Forelimb muscle (tissue), 1 donor: Measurements from ENCODE around the gene ZSWIM4. TPM values are rescaled to one million over a fixed set of nuclear protein-coding genes. Genes with fewer than 3 reads are reported as not detected.
"Not testable (repeated sequence)": the region's sequence is repeated elsewhere in the genome, so short reads cannot be mapped to it uniquely, and the experiment has no call there.

Source experiments
- DNase-seq: peaks from one replicate; pipeline ENCODE4 v3.0.0-alpha.2; 2013; ENCODE audit warnings: low read depth
- polyA plus RNA-seq: library from polyadenylated mRNA; unstranded; fragments of 120-200 nt; gene quantifications from one replicate; pipeline ENCODE4 v1.2.1, GENCODE V29; 2013; ENCODE audit not compliant: insufficient read length

Gene ZSWIM4
- polyA plus RNA-seq, 1 donor: 2.9 TPM

DNA sequence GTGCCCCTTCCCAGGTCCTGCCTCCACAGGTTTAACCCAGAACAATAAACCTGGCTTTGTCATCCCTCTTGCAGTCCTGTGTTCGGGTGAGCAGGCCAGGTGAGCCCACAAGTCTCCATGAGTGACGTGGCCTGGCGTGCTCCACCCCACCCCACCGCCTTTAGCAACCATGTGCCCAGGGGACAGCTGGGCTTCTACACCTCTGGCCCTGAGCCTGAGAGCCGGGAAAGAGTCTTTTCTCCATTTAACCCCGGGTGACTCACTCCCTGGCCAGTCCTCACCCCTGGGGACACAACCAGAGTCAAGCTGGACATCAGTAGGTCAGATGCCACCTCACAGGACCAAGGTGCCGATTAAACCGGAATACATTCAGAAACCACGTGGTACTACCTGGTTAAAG is 16.8 kb upstream of the ZSWIM4 start:
- DNase-seq: no peak

DNA sequence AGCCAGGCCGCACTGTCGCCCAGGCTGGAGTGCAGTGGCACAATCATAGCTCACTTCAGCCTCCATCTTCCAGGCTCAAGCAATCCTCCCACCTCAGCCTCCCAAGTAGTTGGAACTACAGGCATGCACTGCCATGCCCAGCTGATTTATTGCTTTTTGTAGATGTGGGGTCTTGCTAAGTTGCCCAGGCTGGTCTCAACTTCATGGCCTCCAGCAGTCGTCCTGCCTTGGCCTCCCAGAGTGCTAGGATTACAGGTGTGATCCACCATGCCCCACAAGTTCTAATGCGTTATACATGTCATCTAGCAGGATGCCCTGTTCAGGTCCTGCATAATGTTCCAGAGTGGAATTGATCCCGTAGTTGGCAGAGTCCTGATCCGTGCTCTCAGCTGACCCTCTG is 16.4 kb upstream of the ZSWIM4 start:
- no peak for DNase-seq

GRCh38 chr19:13779794-13780193 is 15.4 kb upstream of the ZSWIM4 start:
- DNase-seq: not testable (repeated sequence)

DNA sequence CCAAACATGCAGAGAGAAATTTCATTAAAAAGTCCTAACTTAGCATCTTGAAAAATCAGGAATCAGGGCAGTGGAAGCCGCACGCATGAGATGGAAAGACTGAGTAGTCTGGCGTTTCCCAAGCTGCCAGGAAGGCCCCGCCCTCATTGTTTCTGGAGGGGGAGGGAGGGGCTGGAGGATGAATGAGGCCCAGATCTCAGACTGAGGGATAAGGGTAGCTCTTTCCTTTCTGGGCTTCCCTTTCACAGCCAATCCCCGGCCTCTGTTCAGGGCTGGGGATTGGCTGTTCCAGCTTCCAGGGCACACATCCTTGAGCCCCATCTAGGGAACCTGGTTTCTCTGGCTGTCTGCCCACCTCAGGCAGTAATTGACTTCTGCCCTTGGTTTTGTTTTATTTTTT is 13.7 kb upstream of the ZSWIM4 start:
- DNase-seq: no peak

DNA sequence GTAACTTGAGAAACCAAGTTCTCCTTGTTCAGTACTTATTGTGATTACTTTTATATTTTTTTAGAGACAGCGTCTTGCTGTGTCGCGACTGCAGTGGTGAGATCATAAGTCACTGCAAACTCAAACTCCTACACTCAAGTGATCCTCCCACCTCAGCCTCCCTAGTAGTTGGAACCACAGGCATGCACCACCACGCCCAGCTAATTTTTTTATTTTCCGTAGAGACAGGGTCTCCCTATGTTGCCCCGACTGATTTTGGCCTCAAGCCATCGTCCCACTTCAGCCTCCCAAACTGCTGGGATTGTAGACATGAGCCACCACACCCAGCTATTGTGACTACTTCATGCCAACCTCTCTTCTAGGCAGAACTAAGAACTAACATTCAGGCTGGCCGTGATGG is 12.7 kb upstream of the ZSWIM4 start:
- DNase-seq: no peak

GRCh38 chr19:13783565-13784500 is 11.4 kb upstream of the ZSWIM4 start:
- no peak for DNase-seq

DNA sequence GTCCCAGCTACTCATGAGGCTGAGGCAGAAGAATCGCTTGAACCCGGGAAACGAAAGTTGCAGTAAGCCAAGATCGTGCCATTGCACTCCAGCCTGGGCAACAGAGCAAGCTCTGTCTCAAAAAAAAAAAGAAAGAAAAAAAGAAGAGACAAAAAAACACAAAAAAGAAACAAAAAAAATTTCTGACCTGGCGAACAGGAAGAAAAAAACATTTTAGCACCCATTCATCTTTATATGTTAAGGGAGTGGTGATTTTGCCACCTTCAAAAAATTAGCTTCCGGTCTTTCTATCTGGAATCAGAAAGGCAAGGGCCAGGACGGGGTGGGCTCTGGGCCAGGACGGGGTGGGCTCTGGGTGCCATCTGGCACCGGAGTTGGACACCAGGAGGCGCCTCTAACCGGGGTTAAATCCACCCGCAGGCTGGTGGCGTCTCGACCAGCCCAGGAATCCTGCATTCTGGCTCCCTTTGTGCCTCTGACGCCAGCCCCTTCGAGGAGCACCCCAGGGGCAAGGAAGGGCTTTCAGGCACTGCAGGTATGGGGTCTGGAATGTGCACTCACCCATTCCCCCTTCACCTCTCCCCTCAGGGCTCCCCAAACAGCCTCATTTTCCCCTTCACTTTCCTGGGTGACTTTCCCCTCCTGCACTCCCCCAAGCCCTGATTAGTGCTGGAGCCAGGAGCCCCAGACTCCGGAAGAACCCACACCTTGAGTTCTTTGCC is 10.4 kb upstream of the ZSWIM4 start:
- DNase-seq: no peak

DNA sequence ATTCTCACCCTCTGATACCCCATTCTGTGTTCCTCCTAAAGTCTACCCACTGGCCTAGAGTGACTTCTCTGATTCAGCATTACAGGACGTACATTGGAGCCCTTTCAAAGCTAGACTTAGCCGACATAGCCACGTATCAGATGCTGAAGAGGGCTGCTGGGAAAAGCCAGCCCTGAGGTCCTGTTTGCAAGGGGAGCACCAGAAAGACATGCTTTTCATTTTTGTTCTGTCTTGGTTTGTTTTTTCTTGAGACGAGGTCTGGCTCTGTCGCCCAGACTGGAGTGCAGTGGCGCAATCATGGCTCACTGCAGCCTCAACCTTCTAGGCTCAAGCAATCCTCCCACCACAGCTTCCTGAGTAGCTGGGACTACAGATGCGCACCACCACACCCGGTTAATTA is 6.3 kb upstream of the ZSWIM4 start:
- DNase-seq: no peak

DNA sequence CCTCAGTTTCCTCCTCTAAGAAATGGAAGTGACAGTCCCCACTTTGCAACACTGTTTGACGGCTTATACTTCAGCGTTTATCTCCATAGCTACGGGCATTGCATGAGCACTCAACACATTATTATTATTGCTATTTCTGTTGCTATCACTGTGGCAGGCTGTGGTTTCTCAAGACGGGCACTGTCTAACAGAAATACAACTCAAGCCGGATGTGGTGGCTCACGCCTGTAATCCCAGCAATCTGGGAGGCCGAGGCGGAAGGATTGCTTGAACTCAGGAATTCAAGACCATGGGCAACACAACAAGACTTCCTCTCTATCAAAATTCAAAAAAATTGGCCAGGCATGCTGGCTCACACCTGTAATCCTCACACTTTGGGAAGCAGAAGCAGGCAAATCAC is 4.9 kb upstream of the ZSWIM4 start:
- no peak for DNase-seq

DNA sequence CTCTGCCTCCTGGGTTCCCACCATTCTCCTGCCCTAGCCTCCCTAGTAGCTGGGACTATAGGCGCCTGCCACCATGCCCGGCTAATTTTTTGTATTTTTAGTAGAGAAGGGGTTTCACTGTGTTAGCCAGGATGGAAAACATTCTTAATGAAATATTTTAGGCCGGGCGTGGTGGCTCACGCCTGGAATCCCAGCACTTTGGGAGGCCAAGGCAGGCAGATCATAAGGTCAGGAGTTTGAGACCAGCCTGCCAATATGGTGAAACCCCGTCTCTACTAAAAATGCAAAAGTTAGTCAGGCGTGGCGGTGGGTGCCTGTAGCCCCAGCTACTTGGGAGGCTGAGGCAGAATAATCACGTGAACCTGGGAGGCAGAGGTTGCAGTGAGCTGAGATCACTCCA is 1.9 kb upstream of the ZSWIM4 start:
- not testable (repeated sequence) for DNase-seq

DNA sequence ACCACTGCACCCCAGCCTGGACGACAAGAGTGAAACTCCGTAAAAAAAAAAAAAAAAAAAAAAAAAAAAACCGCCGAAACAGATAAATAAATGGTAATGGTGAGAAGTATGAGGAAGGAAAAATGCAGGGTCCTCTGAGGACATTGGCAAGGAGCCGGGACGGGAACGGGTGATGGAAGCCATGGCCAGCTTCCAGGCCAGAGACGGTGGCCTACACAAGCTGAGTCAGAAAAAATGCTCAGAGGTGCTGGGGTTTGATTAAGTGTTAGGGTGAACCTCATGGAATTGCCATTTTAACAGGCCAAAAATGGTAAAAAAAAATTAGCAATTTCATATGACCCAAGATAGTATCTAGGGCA is 866 bp upstream of the ZSWIM4 start:
- DNase-seq: peak; percentile 45

DNA sequence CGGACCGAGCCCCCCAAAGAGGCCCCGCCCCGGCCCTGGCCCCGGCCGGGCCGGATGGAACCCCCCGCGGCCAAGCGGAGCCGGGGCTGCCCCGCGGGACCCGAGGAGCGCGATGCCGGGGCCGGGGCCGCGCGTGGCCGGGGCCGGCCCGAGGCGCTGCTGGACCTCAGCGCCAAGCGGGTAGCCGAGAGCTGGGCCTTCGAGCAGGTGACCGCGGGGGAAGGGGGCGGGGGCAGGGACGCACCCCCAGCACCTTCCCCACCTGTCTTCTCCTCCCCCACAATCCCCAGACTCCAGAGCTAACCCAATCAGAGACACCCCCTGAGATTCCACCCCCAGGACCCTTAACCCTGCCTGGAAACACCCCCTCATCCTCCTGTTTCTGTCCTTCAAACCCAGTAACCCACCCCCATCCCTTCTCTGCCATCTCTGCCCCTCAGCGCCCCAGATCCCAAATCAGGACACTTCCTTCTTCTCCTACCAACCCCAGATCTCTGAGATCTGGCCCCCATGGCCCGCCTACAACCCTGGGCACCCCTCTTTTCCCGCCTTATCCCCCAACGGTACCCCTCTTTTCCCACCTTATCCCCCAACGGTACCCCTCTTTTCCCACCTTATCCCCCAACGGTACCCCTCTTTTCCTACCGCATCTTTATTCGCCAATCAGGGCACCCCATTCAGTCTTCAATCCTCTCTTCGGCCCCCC is 505 bp downstream of the ZSWIM4 start:
- no peak for DNase-seq

DNA sequence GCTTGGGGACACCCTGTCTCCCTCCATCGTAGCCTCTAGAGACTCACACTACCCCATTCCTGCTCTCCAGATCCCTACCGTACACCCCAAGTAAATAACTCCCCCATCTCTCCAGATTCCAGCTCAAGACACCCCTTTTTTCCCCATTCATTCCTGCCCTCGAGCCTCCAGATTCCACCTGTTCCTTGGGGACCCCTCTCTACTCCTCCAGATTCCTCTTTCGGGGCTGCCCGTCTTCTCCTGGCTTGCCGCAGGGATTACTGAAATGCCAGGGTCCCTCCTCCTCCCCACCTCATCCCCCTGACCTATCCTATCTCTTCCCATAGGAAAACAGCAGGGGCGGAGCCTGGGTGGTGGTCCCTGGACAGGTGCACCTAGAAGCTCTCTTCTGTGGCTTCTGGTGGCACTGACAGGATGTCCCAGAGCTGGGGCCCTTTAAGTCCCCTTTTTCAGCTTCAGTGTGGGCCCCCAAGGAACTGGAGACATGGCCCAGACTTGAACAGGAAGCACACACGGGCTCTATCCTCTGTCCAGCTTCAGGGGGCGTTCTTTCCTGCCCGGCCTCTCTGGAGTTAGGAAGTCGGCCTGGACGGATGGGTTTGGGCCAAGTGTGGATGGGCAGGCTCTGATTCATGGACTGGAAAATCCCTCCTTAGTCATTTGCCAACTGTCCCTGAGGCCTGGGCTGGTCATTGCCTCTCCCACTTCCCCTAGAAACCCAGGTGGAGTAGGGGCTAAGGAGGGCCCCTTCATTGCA is 1.2 kb downstream of the ZSWIM4 start:
- DNase-seq: no peak

GRCh38 chr19:13797058-13797440 is 1.8 kb downstream of the ZSWIM4 start:
- DNase-seq: no peak

- no peak for DNase-seq
These were observed 2.6 kb downstream of the ZSWIM4 start for GRCh38 chr19:13797870-13798269.

DNA sequence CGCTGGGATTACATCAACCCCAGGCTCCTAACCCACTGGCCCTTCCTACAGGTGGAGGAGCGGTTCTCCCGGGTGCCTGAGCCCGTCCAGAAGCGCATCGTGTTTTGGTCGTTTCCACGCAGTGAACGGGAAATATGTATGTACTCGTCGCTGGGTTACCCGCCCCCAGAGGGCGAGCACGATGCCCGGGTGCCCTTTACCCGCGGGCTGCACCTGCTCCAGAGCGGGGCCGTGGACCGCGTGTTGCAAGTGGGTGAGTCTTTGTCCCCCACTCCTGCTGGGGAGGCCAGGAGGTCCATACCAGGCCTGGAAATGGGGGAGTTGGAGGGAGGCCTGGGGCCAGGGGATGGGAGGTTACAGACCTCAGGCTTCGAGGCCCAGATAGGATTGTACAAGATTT is 4.4 kb downstream of the ZSWIM4 start:
- DNase-seq: no peak

DNA sequence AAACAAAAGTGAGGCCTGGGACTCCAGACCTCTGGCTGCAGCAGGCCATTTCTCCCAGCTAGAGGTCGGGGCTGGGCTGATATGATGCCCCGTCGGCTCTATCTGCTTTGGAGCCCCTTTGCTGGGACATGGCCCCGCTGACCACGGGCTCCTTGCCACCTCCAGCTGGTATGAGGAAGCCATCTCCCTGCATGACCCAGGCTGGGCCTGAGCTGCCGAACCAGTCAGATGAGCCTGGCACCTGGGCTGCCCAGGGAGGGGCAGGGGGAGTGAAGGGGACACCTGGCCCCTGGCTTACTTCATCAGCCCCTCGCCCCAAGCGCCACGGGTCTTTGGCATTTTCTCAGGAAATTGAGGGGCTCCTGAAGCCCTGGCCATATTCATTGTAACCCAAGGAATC is 7.8 kb downstream of the ZSWIM4 start:
- DNase-seq: no peak

- no peak for DNase-seq
These were observed 9.8 kb downstream of the ZSWIM4 start for GRCh38 chr19:13804830-13805683.

DNA sequence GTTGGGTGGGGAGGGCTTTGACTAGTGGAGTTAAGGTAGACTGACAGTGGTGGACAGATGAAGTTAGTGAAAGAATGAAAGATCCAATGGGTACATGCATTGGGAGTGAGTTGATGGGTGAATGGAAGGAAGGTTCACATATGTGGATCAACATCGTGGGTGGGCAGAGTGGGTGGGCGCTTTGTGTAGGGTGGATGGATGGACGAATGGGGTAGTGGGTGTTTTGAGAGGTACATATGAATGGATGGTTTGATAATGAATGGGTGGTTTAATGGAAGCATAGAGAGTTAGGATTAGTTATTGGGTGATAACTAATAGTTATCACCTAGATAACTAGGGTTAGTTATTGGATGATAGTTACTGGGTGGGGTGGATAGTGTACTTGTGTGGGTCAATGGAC is 11.5 kb downstream of the ZSWIM4 start:
- DNase-seq: no peak

DNA sequence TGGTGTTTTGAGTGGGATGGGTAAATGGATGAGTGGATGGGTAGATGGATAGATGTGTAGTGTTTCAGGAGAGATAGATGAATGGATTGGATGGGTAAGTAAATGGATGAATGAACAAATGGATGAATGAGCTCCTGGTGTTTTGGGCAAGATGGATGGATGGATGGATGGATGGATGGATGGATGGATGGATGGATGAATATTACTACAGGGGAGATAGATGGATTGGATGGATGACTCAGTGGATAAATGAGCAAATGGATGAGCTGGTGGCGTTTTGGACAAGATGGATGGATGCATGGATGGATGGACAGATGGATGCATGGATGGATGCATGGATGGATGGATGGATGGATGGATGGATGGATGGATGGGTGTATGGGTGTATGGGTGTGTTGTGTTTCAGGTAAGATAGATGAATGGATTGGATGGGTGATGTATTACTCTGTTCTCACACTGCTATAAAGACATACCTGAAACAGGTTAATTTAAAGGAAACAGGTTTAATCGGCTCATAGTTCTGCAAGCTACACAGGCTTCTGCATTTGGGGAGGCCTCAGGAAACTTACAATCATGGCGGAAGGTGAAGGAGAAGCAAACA is 12.3 kb downstream of the ZSWIM4 start:
- DNase-seq: no peak
